Measurements from ENCODE around the gene HEG1. TPM values are rescaled to one million over a fixed set of nuclear protein-coding genes. Genes with fewer than 3 reads are reported as not detected.

Gene HEG1
- total RNA-seq, 1 donor = 199 TPM

GRCh38 chr3:124938896-124939295 is 116.9 kb downstream of the HEG1 start:
- DNase-seq (ENCODE audit: low read depth) = no peak
- TF ChIP-seq, protein P1, sequence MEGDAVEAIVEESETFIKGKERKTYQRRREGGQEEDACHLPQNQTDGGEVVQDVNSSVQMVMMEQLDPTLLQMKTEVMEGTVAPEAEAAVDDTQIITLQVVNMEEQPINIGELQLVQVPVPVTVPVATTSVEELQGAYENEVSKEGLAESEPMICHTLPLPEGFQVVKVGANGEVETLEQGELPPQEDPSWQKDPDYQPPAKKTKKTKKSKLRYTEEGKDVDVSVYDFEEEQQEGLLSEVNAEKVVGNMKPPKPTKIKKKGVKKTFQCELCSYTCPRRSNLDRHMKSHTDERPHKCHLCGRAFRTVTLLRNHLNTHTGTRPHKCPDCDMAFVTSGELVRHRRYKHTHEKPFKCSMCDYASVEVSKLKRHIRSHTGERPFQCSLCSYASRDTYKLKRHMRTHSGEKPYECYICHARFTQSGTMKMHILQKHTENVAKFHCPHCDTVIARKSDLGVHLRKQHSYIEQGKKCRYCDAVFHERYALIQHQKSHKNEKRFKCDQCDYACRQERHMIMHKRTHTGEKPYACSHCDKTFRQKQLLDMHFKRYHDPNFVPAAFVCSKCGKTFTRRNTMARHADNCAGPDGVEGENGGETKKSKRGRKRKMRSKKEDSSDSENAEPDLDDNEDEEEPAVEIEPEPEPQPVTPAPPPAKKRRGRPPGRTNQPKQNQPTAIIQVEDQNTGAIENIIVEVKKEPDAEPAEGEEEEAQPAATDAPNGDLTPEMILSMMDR (IDR thresholded peaks at IDR 0.05; ENCODE audit: insufficient read depth, low read depth, low read length) = no peak
- H3K4me3 ChIP-seq (ENCODE audit: low read depth, low read length) = no peak overlapping the region

- no peak for DNase-seq (ENCODE audit: low read depth)
- H3K4me3 ChIP-seq (ENCODE audit: low read depth, low read length) = no peak overlapping the region
- TF ChIP-seq, protein P1 (IDR thresholded peaks at IDR 0.05; ENCODE audit: insufficient read depth, low read depth, low read length) = no peak
Observed at GRCh38 chr3:124937049-124937448, 118.7 kb downstream of the HEG1 start.

- TF ChIP-seq, protein P1 (IDR thresholded peaks at IDR 0.05; ENCODE audit: insufficient read depth, low read depth, low read length) = no peak
- DNase-seq (ENCODE audit: low read depth) = no peak
- no peak overlapping the region for H3K4me3 ChIP-seq (ENCODE audit: low read depth, low read length)
Observed at GRCh38 chr3:124935794-124936542, 119.8 kb downstream of the HEG1 start.

DNA sequence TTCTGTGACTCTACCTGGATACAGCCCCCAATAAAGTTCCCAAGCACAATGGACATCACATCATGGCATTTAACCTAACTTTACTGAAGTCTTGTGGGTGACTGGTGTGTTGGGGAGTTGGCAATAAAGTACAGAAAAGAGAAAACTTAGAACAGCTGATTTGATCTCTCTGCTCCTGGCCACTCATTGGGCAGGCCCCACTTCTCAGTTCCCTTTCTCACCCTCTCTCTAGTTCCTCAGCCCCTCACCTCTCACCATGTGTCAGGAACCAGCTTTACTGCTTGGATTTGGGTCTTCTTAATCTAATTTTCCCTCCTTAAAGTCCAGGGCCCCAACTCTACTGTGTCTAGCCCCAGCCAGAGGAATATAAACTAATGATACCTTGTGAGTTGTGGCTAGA is 120.5 kb downstream of the HEG1 start:
- no peak overlapping the region for H3K4me3 ChIP-seq (ENCODE audit: low read depth, low read length)
- TF ChIP-seq, protein P1 (IDR thresholded peaks at IDR 0.05; ENCODE audit: insufficient read depth, low read depth, low read length) = no peak
- no peak for DNase-seq (ENCODE audit: low read depth)

GRCh38 chr3:124934577-124934976 is 121.2 kb downstream of the HEG1 start, which contains the start of gene MUC13:
Gene MUC13, minus strand, starts transcription at chr3:124934751. Its CDS starts 39 bp downstream, at chr3:124934712.
- DNase-seq (ENCODE audit: low read depth) = no peak
- H3K4me3 ChIP-seq (ENCODE audit: low read depth, low read length) = no peak within 1 kb of the TSS
- TF ChIP-seq, protein P1 (IDR thresholded peaks at IDR 0.05; ENCODE audit: insufficient read depth, low read depth, low read length) = no peak

- TF ChIP-seq, protein P1 (IDR thresholded peaks at IDR 0.05; ENCODE audit: insufficient read depth, low read depth, low read length) = peak; percentile 76
- peak; percentile 75 for DNase-seq (ENCODE audit: low read depth)
Observed at GRCh38 chr3:124928333-124929202, 127.2 kb downstream of the HEG1 start.

More at GRCh38 chr3:124928333-124929202, 127.2 kb downstream of the HEG1 start:
- no peak overlapping the region for H3K4me3 ChIP-seq (ENCODE audit: low read depth, low read length)
